NK-92 treated with Interleukin-12 subunit alpha and Interleukin-12 subunit beta, amount 100 ng/mL, for 24 hours (cell line): ENCODE results near the gene STAC.
"Not testable (repeated sequence)": the region's sequence is repeated elsewhere in the genome, so short reads cannot be mapped to it uniquely, and the experiment has no call there.

Experiments
- DNase-seq: peaks from one replicate; lab custom pipeline; 2025; lab: John Stamatoyannopoulos, UW

Gene STAC

DNA sequence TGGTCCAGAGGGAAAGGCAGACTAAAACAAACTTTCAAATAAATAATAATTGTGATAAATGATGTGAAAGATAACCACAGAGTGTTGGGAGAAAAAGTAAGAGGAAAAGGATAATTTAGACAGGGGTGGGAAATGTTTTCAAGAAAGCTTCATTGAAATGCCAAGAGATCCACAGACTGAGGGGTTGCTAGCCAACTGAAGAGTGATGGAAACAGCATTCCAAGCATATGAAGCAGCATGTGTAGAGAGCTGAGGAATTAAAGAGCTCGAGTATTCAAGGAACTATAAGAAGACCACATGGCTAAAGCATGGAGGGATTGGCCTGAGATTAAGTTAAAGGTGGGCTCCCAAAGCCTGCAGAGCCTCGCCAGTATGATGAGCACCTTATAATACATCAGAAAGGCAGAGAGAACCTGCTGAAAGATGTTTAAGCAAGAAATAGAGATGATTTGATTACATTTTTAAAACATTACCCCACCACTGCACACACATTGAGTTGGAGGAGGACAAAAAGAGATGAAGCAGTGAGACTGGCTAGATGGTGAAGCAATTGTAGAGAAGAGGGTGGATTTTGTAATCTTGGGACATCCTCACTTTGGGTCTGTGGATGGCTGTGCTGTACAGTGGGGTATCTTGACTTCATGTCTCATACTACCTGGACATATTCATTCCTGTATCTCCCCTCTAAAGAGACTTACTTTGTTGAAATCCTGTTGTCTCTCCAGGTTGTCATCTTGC, 100.8 kb downstream of the STAC start:
- DNase-seq = no peak

DNA sequence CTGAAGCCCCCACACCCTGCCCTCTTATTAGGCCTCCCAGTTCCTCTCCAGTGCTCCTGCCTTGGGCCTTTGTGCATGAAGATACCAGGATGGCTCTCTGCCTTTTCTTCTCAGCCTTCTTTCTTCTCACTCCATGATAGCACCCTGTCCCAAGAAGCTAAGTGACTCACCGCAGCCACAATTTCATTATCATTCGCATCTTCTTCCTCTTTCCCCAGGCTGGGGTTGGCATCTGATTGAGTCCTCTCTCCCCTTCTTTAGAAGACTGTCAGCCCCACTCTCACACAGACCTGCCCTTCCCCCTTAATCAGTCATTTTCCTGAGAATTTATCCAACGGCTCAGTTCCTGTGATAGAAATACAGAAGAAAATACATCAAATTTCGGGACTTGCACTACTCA, 102.0 kb downstream of the STAC start:
- DNase-seq = no peak

DNA sequence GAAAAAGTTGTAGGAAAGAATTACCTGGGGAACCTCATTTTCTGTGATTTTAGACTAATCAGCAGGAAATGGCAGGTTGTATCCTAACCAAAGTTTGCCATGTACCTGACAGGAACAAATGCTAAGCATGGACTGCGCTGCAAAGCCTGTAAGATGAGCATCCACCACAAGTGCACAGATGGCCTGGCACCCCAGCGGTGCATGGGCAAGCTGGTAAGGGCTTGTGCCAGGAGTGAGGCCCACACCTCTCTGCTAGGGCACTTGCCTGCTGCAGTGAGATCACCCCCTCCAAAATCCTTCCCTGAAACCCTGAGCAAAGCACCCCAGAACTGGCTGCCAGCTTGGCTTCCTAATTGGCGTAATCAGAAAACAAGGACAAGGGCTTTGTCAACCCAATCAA, 102.6 kb downstream of the STAC start:
- no peak for DNase-seq

- no peak for DNase-seq
These were observed 103.4 kb downstream of the STAC start for GRCh38 chr3:36483709-36484108.

GRCh38 chr3:36484386-36484785, 104.1 kb downstream of the STAC start:
- DNase-seq = no peak

- DNase-seq = no peak
These were observed 105.9 kb downstream of the STAC start for GRCh38 chr3:36486009-36486795.

- DNase-seq = no peak
These were observed 107.3 kb downstream of the STAC start for GRCh38 chr3:36487616-36488015.

DNA sequence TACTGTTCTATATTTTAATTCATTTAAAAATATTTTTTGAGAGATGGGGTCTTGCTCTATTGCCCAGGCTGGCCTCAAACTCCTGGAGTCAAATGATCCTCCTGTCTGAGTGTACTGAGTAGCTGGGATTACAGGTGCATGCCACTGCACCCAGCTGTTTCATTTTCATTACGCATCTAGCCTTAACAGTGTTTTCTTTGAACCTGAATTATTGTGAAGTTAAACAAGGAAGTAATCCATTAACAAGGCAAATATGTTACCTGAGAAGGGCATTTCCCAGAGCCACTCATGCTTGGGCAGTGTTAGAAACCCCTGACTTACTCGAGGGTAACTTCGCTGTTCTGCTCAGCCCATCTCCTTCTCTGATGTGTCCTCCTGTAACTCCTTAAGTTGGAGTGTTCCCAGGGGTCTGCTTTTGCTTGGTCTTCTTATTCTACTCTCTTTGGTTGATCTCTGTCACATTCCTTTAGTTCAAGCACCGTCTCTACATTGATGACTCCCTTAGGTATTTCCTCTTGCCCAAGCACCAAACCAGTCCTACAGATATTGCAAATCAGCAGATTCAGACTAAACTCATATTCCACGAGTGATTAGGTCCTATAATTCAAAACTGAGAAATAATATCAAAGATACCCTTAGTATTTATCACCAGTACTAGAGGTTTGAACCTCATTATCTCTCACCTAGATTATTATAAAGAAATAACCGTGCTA, 107.9 kb downstream of the STAC start:
- no peak for DNase-seq

DNA sequence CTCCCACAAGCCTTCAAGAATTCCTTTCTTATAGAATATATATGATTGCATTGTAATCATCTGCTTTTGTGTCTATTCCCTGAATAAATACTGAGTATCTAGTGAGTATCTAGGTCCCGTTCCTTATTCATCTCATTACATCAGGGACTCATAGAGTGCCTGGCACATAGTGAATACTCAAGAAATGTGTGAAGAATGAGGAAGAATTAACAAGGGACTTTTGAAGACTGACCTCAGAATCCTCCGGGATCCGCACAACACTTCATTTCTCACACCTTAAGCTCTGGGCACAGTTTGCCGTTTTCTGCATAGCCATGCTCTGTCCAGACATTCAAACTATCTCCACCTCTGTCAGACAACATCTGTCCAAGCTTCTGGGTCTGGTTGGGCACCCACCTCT, 108.8 kb downstream of the STAC start:
- no peak for DNase-seq

GRCh38 chr3:36489679-36490425, 109.5 kb downstream of the STAC start:
- DNase-seq = no peak

DNA sequence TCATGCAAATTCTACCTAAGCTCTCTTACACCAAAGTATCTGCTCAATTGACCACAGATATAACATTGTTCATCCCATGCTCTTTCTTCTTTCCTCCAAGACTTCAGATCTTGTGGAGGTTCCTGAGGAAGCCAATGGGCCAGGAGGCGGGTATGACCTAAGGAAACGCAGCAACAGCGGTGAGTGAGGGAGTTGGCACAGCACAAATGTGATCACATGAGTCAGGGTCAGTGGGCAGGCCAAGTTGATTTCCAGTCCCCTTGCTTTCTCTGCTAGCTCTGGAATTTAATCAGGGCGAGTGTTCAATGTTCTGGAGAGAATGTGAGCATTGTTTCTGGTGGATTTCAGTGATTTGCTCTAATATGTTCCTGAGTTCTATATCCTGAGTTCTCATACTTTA, 112.7 kb downstream of the STAC start:
- no peak for DNase-seq

GRCh38 chr3:36494461-36495109, 114.3 kb downstream of the STAC start:
- peak; percentile 34 for DNase-seq

- DNase-seq = no peak
These were observed 116.7 kb downstream of the STAC start for GRCh38 chr3:36496684-36497633.

DNA sequence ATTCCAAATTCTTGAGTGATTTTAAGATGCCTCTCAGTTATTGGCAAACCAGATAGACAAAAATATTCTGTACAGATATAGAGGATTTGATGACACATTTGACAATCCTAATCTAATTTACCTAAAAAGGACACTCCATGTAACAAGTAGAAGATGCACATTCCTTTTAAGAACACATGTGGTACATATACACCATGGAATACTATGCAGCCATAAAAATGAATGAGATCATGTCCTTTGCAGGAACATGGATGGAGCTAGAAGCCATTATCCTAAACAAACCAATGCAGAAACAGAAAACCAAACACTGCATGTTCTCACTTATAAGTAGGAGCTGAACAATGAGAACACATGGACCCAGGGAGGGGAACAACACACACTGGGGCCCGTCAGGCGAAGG, 119.7 kb downstream of the STAC start:
- not testable (repeated sequence) for DNase-seq

GRCh38 chr3:36501616-36502015, 121.3 kb downstream of the STAC start:
- DNase-seq = no peak

- DNase-seq = no peak
These were observed 125.1 kb downstream of the STAC start for GRCh38 chr3:36505393-36505792.

- DNase-seq = no peak
These were observed 131.6 kb downstream of the STAC start for GRCh38 chr3:36511791-36512486.

DNA sequence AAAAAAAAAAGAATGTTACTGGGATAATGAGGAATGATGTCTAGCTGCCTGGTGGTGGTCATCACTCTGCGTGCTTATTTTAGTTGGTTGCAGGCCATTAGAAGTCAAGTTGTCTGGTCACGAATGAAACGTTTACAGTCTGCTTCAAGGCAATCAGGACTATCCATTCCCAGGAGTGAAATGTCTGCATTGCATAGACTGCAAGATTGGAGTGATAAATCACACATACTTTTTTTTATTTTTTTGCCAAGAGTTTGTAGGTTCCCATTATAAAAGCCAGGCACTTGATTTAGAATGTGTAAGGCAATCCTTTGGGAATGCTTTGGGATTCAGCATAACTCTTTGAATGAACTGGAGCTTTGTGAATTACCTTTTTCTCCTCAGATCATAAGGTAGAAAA, 132.3 kb downstream of the STAC start:
- no peak for DNase-seq

- DNase-seq = no peak
These were observed 133.9 kb downstream of the STAC start for GRCh38 chr3:36514171-36514570.

GRCh38 chr3:36519682-36520081, 139.4 kb downstream of the STAC start:
- no peak for DNase-seq
